ENCODE measurements around the gene BRD1.

The BRD1 gene

DNA sequence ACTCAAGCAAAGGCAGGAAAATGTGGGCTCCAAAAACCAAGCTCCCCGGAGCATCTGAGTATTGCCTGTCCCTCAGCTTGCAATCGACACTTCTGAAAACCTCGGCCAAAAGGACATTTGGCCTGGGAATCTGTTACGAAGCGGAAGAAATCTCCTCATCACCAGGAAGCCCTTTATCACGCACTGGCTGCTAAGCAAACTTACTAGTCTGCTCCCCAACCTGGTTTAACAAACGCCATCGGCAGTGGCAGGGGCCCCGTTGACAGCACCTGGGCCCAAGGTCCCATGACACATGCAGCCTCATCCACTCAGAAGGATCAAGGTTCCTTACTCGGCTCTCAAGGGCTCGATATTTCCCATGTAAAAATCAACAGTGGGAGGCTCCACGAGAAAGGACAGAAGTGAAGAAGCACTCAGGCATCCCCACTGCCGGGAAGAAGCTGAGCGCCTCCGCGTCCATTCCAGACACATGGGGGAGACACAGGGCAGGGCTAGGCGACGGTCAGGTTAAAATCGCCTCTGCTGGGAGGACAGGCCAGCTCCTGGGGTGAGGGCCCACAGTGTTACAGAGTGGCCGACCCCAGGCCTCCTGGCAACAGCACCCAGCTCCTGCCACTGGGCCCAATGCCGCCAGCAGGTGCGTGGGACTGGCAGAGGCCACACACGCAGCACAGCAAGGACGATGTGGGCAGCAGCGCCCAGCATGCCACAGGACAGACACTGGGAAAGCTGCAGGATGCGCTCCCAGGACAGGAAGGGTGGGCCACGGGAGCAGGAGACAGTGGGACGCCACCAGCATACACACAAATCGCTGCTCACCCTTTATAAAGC, 27.1 kb downstream of the BRD1 start:
- DNase-seq: no peak

GRCh38 chr22:49799431-49800075, 28.1 kb downstream of the BRD1 start:
- DNase-seq: no peak

GRCh38 chr22:49798486-49799151, 29.1 kb downstream of the BRD1 start:
- no peak for DNase-seq

GRCh38 chr22:49797706-49798105, 30.0 kb downstream of the BRD1 start:
- DNase-seq: no peak

GRCh38 chr22:49796596-49797270, 30.9 kb downstream of the BRD1 start:
- DNase-seq: no peak

DNA sequence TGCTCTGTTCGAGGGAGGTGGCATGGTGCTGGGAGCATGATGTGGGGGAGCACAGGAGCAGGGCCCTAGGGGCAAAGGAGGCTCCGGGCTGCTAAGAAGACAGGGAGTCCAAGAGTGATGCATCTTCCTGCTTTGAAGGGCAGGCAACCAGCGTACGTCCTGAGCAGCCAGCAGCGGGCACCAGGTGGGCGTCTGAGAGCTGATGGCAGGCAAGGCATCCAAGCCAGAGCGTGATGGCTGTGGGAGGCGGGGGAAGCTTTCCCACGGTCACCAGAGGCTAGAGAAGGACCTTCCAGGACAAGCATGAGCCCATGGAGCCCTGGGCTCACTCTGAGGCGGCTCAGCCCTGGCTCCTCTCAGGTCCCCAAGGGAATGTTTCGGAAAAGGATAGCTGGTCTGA, 32.2 kb downstream of the BRD1 start:
- no peak for DNase-seq

DNA sequence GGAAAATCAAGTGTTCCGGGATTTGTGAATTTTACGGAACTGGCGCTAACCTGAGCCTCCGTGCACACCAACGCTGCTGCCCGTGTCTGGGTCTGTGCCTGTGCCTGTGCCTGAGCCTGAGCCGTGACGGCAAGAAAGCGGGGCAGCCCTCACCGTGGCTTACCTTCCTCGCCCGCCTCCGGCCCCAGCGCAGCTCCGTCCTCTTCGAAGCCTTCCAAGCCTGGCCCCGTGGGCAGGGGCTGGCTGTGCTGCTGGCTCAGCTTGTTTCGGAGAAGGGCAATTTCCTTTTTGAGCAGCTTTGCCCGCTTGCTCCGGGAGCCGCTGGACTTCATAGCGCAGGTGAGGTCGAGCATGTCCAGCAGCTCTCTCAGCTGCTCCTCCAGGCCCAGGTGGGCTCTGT, 33.8 kb downstream of the BRD1 start:
- DNase-seq: no peak

DNA sequence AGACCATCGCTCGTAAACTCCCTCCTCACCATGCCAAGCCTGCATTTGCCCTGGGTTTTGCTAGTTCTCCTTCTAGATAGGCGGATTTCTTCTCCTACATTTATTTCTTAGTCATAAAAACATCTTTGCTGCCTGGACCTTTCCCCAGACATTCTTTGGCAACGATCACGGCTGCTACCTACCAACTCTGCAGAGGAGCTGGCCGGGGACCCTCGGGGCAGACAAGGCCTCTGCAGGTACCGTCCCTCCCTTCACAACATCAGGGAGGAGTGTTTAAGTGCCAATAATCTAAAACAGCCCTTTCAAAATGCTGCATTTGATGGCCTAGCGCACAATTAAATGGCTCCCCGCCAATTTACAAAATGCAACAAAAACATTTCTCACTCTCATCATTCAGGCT, 34.4 kb downstream of the BRD1 start:
- DNase-seq: no peak

GRCh38 chr22:49792107-49792506, 35.6 kb downstream of the BRD1 start:
- DNase-seq: no peak

DNA sequence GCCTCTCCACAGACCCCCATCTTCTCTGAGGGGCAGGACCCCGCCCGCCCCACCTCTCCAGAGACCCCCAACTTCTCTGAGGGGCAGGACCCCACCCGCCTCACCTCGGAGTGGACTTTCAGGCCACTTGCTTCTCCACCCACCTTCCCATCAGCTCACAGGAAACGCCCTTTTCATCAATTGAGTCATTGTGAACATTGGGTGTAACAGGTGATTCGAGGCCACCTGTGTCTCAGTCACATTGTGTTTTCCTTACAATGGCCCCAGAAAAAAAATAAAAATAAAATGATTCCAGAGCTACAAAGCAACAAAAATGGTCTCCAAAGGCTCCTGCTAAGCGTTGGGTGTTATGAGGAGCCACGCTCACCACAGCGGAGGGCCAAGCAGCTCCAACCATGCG, 36.0 kb downstream of the BRD1 start:
- DNase-seq: no peak

GRCh38 chr22:49790912-49791311, 36.8 kb downstream of the BRD1 start:
- DNase-seq: no peak

DNA sequence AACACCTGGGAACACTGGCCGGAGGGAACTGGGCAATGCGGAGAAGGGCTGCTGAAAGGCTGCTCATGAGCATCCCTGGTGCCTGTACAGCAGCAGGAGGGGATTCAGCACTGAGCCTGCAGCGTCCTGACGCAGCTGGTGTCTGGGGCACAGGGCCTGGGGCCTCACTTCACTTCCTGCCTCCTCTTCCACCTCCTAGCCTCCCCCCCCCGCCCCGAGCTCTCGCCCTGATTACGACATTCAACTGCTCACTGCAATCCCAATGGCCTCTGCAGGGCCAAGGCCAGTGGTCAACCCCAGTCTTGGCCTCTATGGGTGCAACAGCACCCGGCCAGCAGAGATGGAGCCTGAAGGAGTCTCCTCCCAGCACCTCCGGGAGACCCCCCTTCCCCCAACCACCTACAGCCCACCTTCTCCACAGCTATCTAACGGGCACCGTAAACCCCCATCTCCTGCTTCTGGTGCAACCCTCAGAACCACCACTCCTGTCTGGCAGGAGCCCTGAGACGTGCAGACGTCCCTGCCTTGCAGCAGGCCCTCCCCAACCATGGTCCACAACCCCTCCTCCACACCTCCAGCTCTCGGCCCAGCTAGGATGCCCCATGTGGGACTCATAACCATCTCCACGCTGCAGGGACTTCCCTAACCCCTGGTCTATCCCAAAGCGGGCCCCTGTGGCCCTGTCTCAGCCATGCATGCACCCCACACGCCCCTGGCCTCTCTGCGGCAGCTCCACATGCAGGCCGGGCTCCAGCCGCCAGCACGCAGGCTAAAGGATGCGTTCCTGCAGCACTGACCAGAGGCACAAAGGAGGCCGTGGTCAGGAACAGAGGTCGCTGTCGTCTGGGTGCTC, 38.2 kb downstream of the BRD1 start:
- DNase-seq: no peak

- DNase-seq: no peak
These were observed 39.2 kb downstream of the BRD1 start for GRCh38 chr22:49788504-49788903.

- DNase-seq: no peak
These were observed 39.8 kb downstream of the BRD1 start for GRCh38 chr22:49787861-49788260.

GRCh38 chr22:49786976-49787706, 40.5 kb downstream of the BRD1 start:
- no peak for DNase-seq

- no peak for DNase-seq
These were observed 41.7 kb downstream of the BRD1 start for GRCh38 chr22:49785841-49786471.

DNA sequence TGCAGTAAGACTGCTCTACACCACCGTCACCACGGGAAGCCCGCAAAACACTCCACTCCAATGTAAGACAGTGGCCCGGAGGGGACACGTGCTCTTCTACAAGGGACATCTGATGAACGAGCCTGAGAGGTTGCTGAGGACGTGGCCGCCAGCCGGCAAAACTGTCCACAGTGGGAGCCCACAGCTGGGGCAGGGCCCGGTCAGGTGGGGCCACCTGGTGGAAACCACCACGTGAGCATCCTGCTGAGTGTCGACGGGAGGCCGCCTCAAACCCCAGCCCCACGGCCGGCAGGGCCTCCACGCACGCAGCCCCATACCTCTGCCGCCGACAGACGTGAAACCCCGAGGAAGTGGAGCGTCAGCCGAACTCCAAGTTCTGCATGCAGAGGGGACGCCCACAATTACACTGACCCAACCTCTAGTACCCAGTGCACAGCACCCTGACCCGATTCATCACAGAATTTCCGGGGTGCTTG, 42.6 kb downstream of the BRD1 start:
- DNase-seq: no peak

GRCh38 chr22:49784630-49784971, 43.1 kb downstream of the BRD1 start:
- no peak for DNase-seq

DNA sequence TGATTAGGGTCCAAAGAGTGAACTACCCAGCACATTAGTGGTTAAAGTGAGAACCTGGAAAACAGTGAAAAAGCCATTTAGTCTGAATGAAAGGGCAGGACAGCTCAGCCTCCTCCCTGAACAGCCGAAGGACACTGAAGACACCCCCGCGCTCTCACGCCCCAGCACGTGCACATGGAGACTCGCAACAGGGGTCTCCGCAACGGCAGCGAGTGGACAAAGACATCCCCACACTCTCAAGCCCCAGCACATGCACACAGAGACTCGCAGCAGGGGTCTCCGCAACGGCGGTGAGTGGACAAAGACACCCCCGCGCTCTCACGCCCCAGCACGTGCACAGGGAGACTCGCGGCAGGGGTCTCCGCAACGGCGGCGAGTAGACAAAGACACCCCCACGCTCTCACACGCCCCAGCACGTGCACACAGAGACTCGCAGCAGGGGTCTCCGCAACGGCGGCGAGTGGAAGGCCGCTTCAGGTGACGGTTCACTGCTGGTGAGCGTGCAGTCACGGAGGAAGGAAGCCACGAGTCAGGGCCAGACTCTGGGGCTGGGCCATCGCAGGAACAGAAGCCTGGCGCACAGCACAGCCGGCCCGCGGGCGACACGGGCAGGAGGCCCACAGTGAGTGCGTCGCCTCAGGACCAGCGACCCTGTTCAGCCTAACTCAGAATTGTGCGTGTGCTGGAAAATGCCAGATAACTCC, 43.6 kb downstream of the BRD1 start:
- no peak for DNase-seq

DNA sequence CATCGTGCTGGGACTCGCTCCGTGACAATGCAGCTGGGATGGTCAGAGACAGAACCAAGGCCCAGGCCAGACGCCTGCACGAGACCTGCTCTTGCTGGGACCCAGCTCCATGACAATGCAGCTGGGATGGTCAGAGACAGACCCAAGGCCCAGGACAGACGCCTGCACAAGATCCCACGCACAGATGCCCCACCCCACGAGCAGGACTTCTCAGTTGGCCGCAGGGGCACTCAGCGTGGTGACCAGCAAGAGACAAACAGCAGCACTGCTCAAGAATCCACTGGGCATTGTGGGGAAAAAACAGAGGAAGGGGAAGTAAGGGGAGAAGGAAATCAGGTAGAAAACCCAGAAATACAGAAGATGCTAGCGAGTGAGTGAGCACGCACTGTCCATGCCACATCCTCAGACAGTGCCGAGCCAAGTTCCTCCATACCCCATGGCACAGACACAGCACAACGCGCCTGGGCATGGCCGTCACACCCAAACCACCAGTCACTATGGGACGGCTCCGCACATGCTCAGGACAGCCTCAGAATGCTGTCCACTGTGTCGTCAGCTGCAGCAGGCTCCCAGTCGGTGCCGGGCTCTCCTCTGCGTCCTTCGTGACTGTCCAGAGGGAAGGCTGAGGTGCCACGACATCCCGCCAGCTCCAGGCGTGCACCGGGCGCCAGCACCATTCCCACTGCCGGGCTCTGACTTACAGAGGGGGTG, 44.5 kb downstream of the BRD1 start:
- DNase-seq: no peak

All from COR-L47 (cell line).